GM12874 (cell line): Measurements from ENCODE around the gene ABCA2.

Experiments
- CTCF ChIP-seq: IDR thresholded peaks from 2 replicates; pipeline ENCODE4 v1.5.1; 2011; ENCODE audit warnings: low read depth, mild to moderate bottlenecking, control low read depth, low read length, moderate library complexity; ENCODE audit not compliant: insufficient read depth

Gene ABCA2

GRCh38 chr9:137035507-137035834 lies 7.4 kb upstream of the ABCA2 start:
- TF ChIP-seq CTCF: no peak

GRCh38 chr9:137034709-137035506 lies 6.9 kb upstream of the ABCA2 start:
- peak; percentile 96 for TF ChIP-seq CTCF

GRCh38 chr9:137034039-137034708 lies 6.1 kb upstream of the ABCA2 start:
- TF ChIP-seq CTCF: no peak

GRCh38 chr9:137032858-137033257 lies 4.8 kb upstream of the ABCA2 start:
- no peak for TF ChIP-seq CTCF

- TF ChIP-seq CTCF: no peak
Observed at GRCh38 chr9:137031904-137032640, 4.0 kb upstream of the ABCA2 start, which contains the start of gene FUT7. TSS of gene FUT7 (minus strand) at chr9:137032088. CDS start at chr9:137031991, 97 bp downstream.

- TF ChIP-seq CTCF: no peak
Observed at GRCh38 chr9:137030538-137031527, 2.8 kb upstream of the ABCA2 start.
